HCT116 (cell line): ENCODE measurements around the gene CD40LG. TPM values are rescaled to one million over a fixed set of nuclear protein-coding genes. Genes with fewer than 3 reads are reported as not detected.

Experiments
- ATAC-seq: fragments of 200-7000 bp; cut with Tn5 transposase; 2 replicates; pipeline ENCODE4 v1.9.1; 2020; ENCODE audit warnings: mild to moderate bottlenecking, moderate library complexity
- BruUV-seq: library from RNA; stranded (reverse); fragments of 400-500 nt; replicated peaks from 2 replicates; lab custom pipeline; 2021; lab: Mats Ljungman, UMichigan
- CTCF ChIA-PET: fragments of 300-600 bp; sonication (Branson Sonifier 250); formaldehyde crosslinking; loops from one replicate; lab custom pipeline; 2021; ENCODE audit warnings: antibody characterized with exemption; lab: Charles Lee
- POLR2A ChIA-PET: fragments of 300-600, 350-600 bp; sonication (Branson Sonifier 250); formaldehyde crosslinking; loops from one replicate; lab custom pipeline; 2021; ENCODE audit warnings: antibody characterized with exemption; lab: Charles Lee
- RAD21 ChIA-PET, 2 experiments: fragments of 300-600 bp; sonication (Branson Sonifier 250); formaldehyde crosslinking; loops; one replicate each; lab custom pipeline; 2023; ENCODE audit warnings: low total read pairs in 2 of 2; ENCODE audit not compliant: uncharacterized antibody in 2 of 2, unreplicated experiment in 2 of 2, low non-redundant PET in 1 of 2; lab: Charles Lee
- DNase-seq: peaks from one replicate; pipeline ENCODE4 v3.0.0-alpha.2; 2010; ENCODE audit warnings: low read depth, low spot score
- H2AFZ ChIP-seq: fragments of 200-600 bp; shearing (Covaris generic), sonication (generic); 2 replicates; pipeline ENCODE4 v1.6.1; 2017; ENCODE audit warnings: low read depth, mixed run types, mixed read lengths, antibody characterized with exemption, low read length; ENCODE audit not compliant: poor library complexity, severe bottlenecking
- H3K27ac ChIP-seq: 2 replicates; pipeline ENCODE4 v1.5.1; 2012; ENCODE audit warnings: low read depth, low read length
- H3K27me3 ChIP-seq: fragments of 200-600 bp; sonication (generic); 2 replicates; pipeline ENCODE4 v1.6.1; 2016; ENCODE audit warnings: mixed run types, low read length, mixed read lengths; ENCODE audit not compliant: insufficient read depth
- H3K36me3 ChIP-seq, 2 experiments: fragments of 200-500 bp in 1 of 2; fragments of 200-600 bp in 1 of 2; sonication (Bioruptor generic) in 1 of 2; sonication (generic) in 1 of 2; 2 replicates each; pipeline versions ENCODE4 v1.5.1 to v1.6.1; 2014 to 2016; ENCODE audit warnings: low read length in 2 of 2, inconsistent platforms in 1 of 2, mixed read lengths in 1 of 2, mixed run types in 1 of 2; ENCODE audit not compliant: insufficient read depth in 2 of 2, control insufficient read depth in 1 of 2
- H3K4me1 ChIP-seq, 2 experiments: fragments of 200-600 bp in 1 of 2; sonication (generic) in 1 of 2; 2 replicates each; pipeline versions ENCODE4 v1.5.1 to v1.6.1; 2012 to 2017; ENCODE audit warnings: low read length in 2 of 2, inconsistent platforms in 1 of 2, mild to moderate bottlenecking in 1 of 2, mixed read lengths in 1 of 2, mixed run types in 1 of 2, moderate library complexity in 1 of 2; ENCODE audit not compliant: insufficient read depth in 2 of 2, control insufficient read depth in 1 of 2
- H3K4me2 ChIP-seq: fragments of 200-600 bp; sonication (generic); 2 replicates; pipeline ENCODE4 v1.6.1; 2017; ENCODE audit warnings: mixed run types, low read length, mixed read lengths
- H3K4me3 ChIP-seq, 2 experiments: fragments of 200-600 bp in 1 of 2; sonication (generic) in 1 of 2; replicated peaks in 1 of 2; 2 replicates each; pipeline ENCODE4 v1.5.1; 2011 to 2016; ENCODE audit warnings: low read length in 2 of 2, control low read depth in 1 of 2, low read depth in 1 of 2, mild to moderate bottlenecking in 1 of 2, mixed read lengths in 1 of 2, mixed run types in 1 of 2
- H3K79me2 ChIP-seq: fragments of 200-600 bp; sonication (generic); 2 replicates; pipeline ENCODE4 v1.6.1; 2017; ENCODE audit warnings: mild to moderate bottlenecking, mixed run types, low read length, moderate library complexity, mixed read lengths; ENCODE audit not compliant: insufficient read depth
- H3K9ac ChIP-seq: fragments of 200-600 bp; sonication (generic); 2 replicates; pipeline ENCODE4 v1.6.1; 2016; ENCODE audit warnings: low read length, mixed read lengths
- H3K9me2 ChIP-seq: fragments of 200-600 bp; sonication (generic), shearing (Covaris generic); 2 replicates; pipeline ENCODE4 v1.6.1; 2017; ENCODE audit warnings: mixed run types, mild to moderate bottlenecking, moderate library complexity; ENCODE audit not compliant: insufficient read depth
- H3K9me3 ChIP-seq, 2 experiments: fragments of 200-500 bp in 1 of 2; fragments of 200-600 bp in 1 of 2; sonication (Bioruptor generic) in 1 of 2; sonication (generic) in 1 of 2; 2 replicates each; pipeline ENCODE4 v1.6.1; 2014 to 2017; ENCODE audit warnings: low read length in 2 of 2, mixed read lengths in 2 of 2, inconsistent platforms in 1 of 2, low read depth in 1 of 2, mild to moderate bottlenecking in 1 of 2, mixed run types in 1 of 2, moderate library complexity in 1 of 2; ENCODE audit not compliant: control insufficient read depth in 1 of 2, insufficient read depth in 1 of 2
- H4K20me1 ChIP-seq: fragments of 200-600 bp; sonication (generic), shearing (Covaris generic); 2 replicates; pipeline ENCODE4 v1.6.1; 2017; ENCODE audit warnings: mixed run types, mild to moderate bottlenecking, moderate library complexity; ENCODE audit not compliant: insufficient read depth
- CBX3 ChIP-seq: IDR thresholded peaks from 2 replicates; pipeline ENCODE4 v1.6.1; 2012; ENCODE audit warnings: low read depth
- CEBPB ChIP-seq: IDR thresholded peaks from 2 replicates; pipeline ENCODE4 v1.6.1; 2012; ENCODE audit warnings: low read depth
- ELF1 ChIP-seq: IDR thresholded peaks from 2 replicates; pipeline ENCODE4 v1.6.1; 2012; ENCODE audit warnings: low read depth, borderline replicate concordance
- EZH2phosphoT487 ChIP-seq: fragments of 200-600 bp; IDR thresholded peaks from 2 replicates; pipeline ENCODE4 v1.6.1; 2018; ENCODE audit warnings: antibody characterized with exemption, borderline replicate concordance
- FOSL1 ChIP-seq: IDR thresholded peaks from 2 replicates; pipeline ENCODE4 v1.6.1; 2012; ENCODE audit warnings: low read depth
- POLR2A ChIP-seq: IDR thresholded peaks from 2 replicates; pipeline ENCODE4 v1.7.0; 2011; ENCODE audit warnings: borderline replicate concordance; ENCODE audit not compliant: insufficient read depth, insufficient read length; ENCODE audit errors: extremely low read depth
- POLR2AphosphoS5 ChIP-seq: IDR thresholded peaks from 2 replicates; pipeline ENCODE4 v1.6.1; 2011; ENCODE audit warnings: mild to moderate bottlenecking, low read depth, low read length, moderate library complexity
- RAD21 ChIP-seq: IDR thresholded peaks from 2 replicates; pipeline ENCODE4 v1.6.1; 2012; ENCODE audit warnings: low read depth, mild to moderate bottlenecking
- SIN3A ChIP-seq: IDR thresholded peaks from 2 replicates; pipeline ENCODE4 v1.6.1; 2012; ENCODE audit warnings: low read depth
- SP1 ChIP-seq: IDR thresholded peaks from 2 replicates; pipeline ENCODE4 v1.6.1; 2012; ENCODE audit warnings: low read depth
- SRF ChIP-seq: IDR thresholded peaks from 2 replicates; pipeline ENCODE4 v1.6.1; 2012; ENCODE audit warnings: low read depth
- TCF7L2 ChIP-seq: IDR thresholded peaks from 2 replicates; pipeline ENCODE4 v1.7.0; 2011; ENCODE audit warnings: borderline replicate concordance, inconsistent platforms; ENCODE audit not compliant: insufficient read depth, insufficient read length; ENCODE audit errors: extremely low read depth
- YY1 ChIP-seq: IDR thresholded peaks from 2 replicates; pipeline ENCODE4 v1.6.1; 2011; ENCODE audit warnings: low read length, low read depth, moderate library complexity, mild to moderate bottlenecking; ENCODE audit not compliant: insufficient replicate concordance; ENCODE audit errors: extremely low read depth
- ZFX ChIP-seq: fragments of 450-650 bp; IDR thresholded peaks from 2 replicates; pipeline ENCODE4 v1.6.1; 2017
- intact Hi-C: fragments of 100-400 bp; cut with micrococcal nuclease; formaldehyde crosslinking; loops from 2 replicates; pipeline ENCODE4 v1.10.0; 2022
- total RNA-seq: library from RNA; stranded (reverse); gene quantifications from one replicate; pipeline ENCODE4 v1.2.1, GENCODE V29; 2021; ENCODE audit not compliant: unreplicated experiment
- TF ChIP-seq, protein P1 (sequence below): IDR thresholded peaks from 2 replicates; pipeline ENCODE4 v1.6.1; 2011; ENCODE audit warnings: mild to moderate bottlenecking, low read length, moderate library complexity; ENCODE audit not compliant: insufficient replicate concordance; ENCODE audit errors: extremely low read depth
- TF ChIP-seq, protein P2 (sequence below), 3 experiments: fragments of 200-600 bp in 1 of 3; sonication (generic) in 1 of 3; IDR thresholded peaks in 2 of 3; conservative IDR thresholded peaks in 1 of 3; 2 replicates each; pipeline ENCODE4 v1.5.1; 2012 to 2017; ENCODE audit warnings: low read depth in 2 of 3, low read length in 2 of 3, antibody characterized with exemption in 1 of 3, borderline replicate concordance in 1 of 3, control low read depth in 1 of 3, mild to moderate bottlenecking in 1 of 3, mixed read lengths in 1 of 3, mixed run types in 1 of 3, moderate library complexity in 1 of 3; ENCODE audit not compliant: insufficient read depth in 1 of 3
- TF ChIP-seq, protein P3 (sequence below): IDR thresholded peaks from 2 replicates; pipeline ENCODE4 v1.6.1; 2012
- TF ChIP-seq, protein P4 (sequence below): IDR thresholded peaks from 2 replicates; pipeline ENCODE4 v1.6.1; 2012; ENCODE audit warnings: low read depth
- TF ChIP-seq, protein P5 (sequence below): IDR thresholded peaks from 2 replicates; pipeline ENCODE4 v1.6.1; 2012

Gene CD40LG
- total RNA-seq, 1 experiment from 2014 or later = not detected

DNA sequence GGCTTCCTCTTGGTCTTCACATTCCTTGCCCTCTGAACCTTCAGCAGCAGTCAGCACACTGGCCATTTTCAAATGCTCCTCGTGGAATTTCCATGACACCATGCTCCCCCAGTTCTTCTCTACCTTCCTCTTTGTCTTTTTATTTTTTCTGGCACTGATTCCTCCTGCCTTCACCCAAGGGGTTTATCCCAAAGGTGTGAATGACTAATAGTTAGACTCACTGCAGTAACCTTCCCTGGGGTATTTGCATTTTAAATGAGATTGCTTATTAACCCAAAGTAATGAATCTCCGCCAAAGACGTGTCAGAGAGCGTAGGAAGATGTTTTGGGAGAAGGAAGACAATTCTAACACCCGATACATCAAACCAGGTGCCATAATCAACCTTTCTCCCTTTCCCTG, 36.2 kb downstream of the CD40LG start:
- Histone ChIP-seq H3K36me3 (no peaks in the 10 kb centered on the region), H3K4me2 (no peak overlapping the region), H3K79me2 (no peaks in the 10 kb centered on the region), H3K4me1 (no peaks in the 10 kb centered on the region), H3K9me3 (no peaks in the 10 kb centered on the region), H2AFZ (no peak overlapping the region), H3K27ac (no peak overlapping the region), H3K27me3 (no peaks in the 10 kb centered on the region), H3K9me2 (no peaks in the 10 kb centered on the region), H3K9ac (no peak overlapping the region), H4K20me1 (no peaks in the 10 kb centered on the region), H3K4me3 (no peak overlapping the region)
- RAD21 ChIA-PET = no interaction called here
- POLR2A ChIA-PET = no interaction called here
- BruUV-seq = no TSS peak
- DNase-seq (no peak), ATAC-seq (no peak)
- TF ChIP-seq EZH2phosphoT487 (no peak), SP1 (no peak), POLR2A (no peak), CBX3 (no peak), CEBPB (no peak), RAD21 (no peak), TCF7L2 (no peak), ELF1 (no peak), FOSL1 (no peak), ZFX (no peak), SRF (no peak), YY1 (no peak), POLR2AphosphoS5 (no peak), SIN3A (no peak)
- TF ChIP-seq, protein P1, sequence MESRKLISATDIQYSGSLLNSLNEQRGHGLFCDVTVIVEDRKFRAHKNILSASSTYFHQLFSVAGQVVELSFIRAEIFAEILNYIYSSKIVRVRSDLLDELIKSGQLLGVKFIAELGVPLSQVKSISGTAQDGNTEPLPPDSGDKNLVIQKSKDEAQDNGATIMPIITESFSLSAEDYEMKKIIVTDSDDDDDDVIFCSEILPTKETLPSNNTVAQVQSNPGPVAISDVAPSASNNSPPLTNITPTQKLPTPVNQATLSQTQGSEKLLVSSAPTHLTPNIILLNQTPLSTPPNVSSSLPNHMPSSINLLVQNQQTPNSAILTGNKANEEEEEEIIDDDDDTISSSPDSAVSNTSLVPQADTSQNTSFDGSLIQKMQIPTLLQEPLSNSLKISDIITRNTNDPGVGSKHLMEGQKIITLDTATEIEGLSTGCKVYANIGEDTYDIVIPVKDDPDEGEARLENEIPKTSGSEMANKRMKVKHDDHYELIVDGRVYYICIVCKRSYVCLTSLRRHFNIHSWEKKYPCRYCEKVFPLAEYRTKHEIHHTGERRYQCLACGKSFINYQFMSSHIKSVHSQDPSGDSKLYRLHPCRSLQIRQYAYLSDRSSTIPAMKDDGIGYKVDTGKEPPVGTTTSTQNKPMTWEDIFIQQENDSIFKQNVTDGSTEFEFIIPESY = no peak
- TF ChIP-seq, protein P2, sequence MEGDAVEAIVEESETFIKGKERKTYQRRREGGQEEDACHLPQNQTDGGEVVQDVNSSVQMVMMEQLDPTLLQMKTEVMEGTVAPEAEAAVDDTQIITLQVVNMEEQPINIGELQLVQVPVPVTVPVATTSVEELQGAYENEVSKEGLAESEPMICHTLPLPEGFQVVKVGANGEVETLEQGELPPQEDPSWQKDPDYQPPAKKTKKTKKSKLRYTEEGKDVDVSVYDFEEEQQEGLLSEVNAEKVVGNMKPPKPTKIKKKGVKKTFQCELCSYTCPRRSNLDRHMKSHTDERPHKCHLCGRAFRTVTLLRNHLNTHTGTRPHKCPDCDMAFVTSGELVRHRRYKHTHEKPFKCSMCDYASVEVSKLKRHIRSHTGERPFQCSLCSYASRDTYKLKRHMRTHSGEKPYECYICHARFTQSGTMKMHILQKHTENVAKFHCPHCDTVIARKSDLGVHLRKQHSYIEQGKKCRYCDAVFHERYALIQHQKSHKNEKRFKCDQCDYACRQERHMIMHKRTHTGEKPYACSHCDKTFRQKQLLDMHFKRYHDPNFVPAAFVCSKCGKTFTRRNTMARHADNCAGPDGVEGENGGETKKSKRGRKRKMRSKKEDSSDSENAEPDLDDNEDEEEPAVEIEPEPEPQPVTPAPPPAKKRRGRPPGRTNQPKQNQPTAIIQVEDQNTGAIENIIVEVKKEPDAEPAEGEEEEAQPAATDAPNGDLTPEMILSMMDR (IDR thresholded peaks at IDR 0.05 in 2 of 3, conservative IDR thresholded peaks at IDR 0.05 in 1 of 3; ENCODE audit: borderline replicate concordance in 1 of 3, insufficient read depth in 1 of 3, low read depth in 2 of 3, low read length in 2 of 3) = no peak
- TF ChIP-seq, protein P3, sequence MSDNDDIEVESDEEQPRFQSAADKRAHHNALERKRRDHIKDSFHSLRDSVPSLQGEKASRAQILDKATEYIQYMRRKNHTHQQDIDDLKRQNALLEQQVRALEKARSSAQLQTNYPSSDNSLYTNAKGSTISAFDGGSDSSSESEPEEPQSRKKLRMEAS = no peak
- TF ChIP-seq, protein P4, sequence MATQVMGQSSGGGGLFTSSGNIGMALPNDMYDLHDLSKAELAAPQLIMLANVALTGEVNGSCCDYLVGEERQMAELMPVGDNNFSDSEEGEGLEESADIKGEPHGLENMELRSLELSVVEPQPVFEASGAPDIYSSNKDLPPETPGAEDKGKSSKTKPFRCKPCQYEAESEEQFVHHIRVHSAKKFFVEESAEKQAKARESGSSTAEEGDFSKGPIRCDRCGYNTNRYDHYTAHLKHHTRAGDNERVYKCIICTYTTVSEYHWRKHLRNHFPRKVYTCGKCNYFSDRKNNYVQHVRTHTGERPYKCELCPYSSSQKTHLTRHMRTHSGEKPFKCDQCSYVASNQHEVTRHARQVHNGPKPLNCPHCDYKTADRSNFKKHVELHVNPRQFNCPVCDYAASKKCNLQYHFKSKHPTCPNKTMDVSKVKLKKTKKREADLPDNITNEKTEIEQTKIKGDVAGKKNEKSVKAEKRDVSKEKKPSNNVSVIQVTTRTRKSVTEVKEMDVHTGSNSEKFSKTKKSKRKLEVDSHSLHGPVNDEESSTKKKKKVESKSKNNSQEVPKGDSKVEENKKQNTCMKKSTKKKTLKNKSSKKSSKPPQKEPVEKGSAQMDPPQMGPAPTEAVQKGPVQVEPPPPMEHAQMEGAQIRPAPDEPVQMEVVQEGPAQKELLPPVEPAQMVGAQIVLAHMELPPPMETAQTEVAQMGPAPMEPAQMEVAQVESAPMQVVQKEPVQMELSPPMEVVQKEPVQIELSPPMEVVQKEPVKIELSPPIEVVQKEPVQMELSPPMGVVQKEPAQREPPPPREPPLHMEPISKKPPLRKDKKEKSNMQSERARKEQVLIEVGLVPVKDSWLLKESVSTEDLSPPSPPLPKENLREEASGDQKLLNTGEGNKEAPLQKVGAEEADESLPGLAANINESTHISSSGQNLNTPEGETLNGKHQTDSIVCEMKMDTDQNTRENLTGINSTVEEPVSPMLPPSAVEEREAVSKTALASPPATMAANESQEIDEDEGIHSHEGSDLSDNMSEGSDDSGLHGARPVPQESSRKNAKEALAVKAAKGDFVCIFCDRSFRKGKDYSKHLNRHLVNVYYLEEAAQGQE = no peak
- TF ChIP-seq, protein P5, sequence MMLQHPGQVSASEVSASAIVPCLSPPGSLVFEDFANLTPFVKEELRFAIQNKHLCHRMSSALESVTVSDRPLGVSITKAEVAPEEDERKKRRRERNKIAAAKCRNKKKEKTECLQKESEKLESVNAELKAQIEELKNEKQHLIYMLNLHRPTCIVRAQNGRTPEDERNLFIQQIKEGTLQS = no peak
- CTCF ChIA-PET = no interaction called here
- intact Hi-C loops = no loop called here
